ENCODE measurements around the gene ZNRF2. TPM values are rescaled to one million over a fixed set of nuclear protein-coding genes. Genes with fewer than 3 reads are reported as not detected.

Gene ZNRF2
- total and polyA plus RNA-seq, 2 of the 13 experiments (the other 11 are each of a cell fraction or from before 2014, with no cell fraction given): 3.5 to 7.7 TPM

- TF ChIP-seq CTCF (CRISPR knock-in tag; IDR thresholded peaks at IDR 0.05) (peak; percentile 88), ZNF614 (CRISPR knock-in tag; IDR thresholded peaks at IDR 0.05; ENCODE audit: borderline replicate concordance) (no peak), XBP1 (CRISPR knock-in tag; IDR thresholded peaks at IDR 0.05) (no peak), ELF1 (CRISPR knock-in tag; IDR thresholded peaks at IDR 0.05) (no peak), FOXA1 (IDR thresholded peaks at IDR 0.05) (no peak), FOXA1 (CRISPR knock-in tag; IDR thresholded peaks at IDR 0.05) (0 out of 2 replicates have a peak, but pooled peaks have one; percentile 3), ZNF672 (CRISPR knock-in tag; IDR thresholded peaks at IDR 0.05) (no peak), TEAD3 (CRISPR knock-in tag; optimal IDR thresholded peaks at IDR 0.05; ENCODE audit: borderline replicate concordance) (peak; percentile 39), HOXA3 (CRISPR knock-in tag; IDR thresholded peaks at IDR 0.05) (no peak), ISX (CRISPR knock-in tag; conservative IDR thresholded peaks at IDR 0.05) (no peak), CEBPZ (IDR thresholded peaks at IDR 0.05; ENCODE audit: low read length) (no peak), ZNF792 (CRISPR knock-in tag; IDR thresholded peaks at IDR 0.05) (no peak), GATAD2A (CRISPR knock-in tag; IDR thresholded peaks at IDR 0.05) (peak; percentile 13; the same call in 1 of the 2 replicates), SP4 (CRISPR knock-in tag; IDR thresholded peaks at IDR 0.05) (no peak), MIXL1 (CRISPR knock-in tag; IDR thresholded peaks at IDR 0.05) (peak; percentile 39; the same call in 1 of the 2 replicates), HINFP (CRISPR knock-in tag; IDR thresholded peaks at IDR 0.05; ENCODE audit: low read depth) (no peak), SMC3 (IDR thresholded peaks at IDR 0.05; ENCODE audit: low read length) (peak; percentile 90), ZSCAN20 (CRISPR knock-in tag; IDR thresholded peaks at IDR 0.05; ENCODE audit: borderline replicate concordance) (no peak), ZNF558 (CRISPR knock-in tag; IDR thresholded peaks at IDR 0.05; ENCODE audit: borderline replicate concordance) (no peak), DDIT3 (CRISPR knock-in tag; IDR thresholded peaks at IDR 0.05) (no peak), YEATS2 (CRISPR knock-in tag; IDR thresholded peaks at IDR 0.05; ENCODE audit: borderline replicate concordance) (0 out of 2 replicates have a peak, but pooled peaks have one; percentile 35), ZNF781 (CRISPR knock-in tag; IDR thresholded peaks at IDR 0.05; ENCODE audit: borderline replicate concordance, not compliant biosample characterization) (no peak), RAD21 (CRISPR knock-in tag; IDR thresholded peaks at IDR 0.05) (peak; percentile 76), ELF4 (CRISPR knock-in tag; IDR thresholded peaks at IDR 0.05; ENCODE audit: borderline replicate concordance) (no peak), AGO2 (optimal IDR thresholded peaks at IDR 0.05; ENCODE audit: low read depth, low read length) (no peak), RBFOX2 (IDR thresholded peaks at IDR 0.05; ENCODE audit: low read depth, low read length) (no peak)
These were observed 8.0 kb upstream of the ZNRF2 start (continued) for GRCh38 chr7:30276203-30276900.

All from HepG2 (cell line).